NT2/D1 (cell line): ENCODE measurements around the gene CTU2.

ENCODE experiments used
- DNase-seq: peaks from one replicate; pipeline ENCODE4 v3.0.0-alpha.2; 2011; ENCODE audit warnings: low read depth, low spot score
- H3K27me3 ChIP-seq: 2 replicates; pipeline ENCODE4 v1.6.0; 2011; ENCODE audit warnings: mild to moderate bottlenecking; ENCODE audit not compliant: insufficient read length, insufficient read depth
- H3K36me3 ChIP-seq: 2 replicates; pipeline ENCODE4 v1.6.1; 2011; ENCODE audit warnings: mild to moderate bottlenecking, low read length, mixed read lengths; ENCODE audit not compliant: insufficient read depth, insufficient read length
- H3K4me1 ChIP-seq: 2 replicates; pipeline ENCODE4 v1.5.1; 2011; ENCODE audit not compliant: insufficient read depth, insufficient read length
- H3K4me3 ChIP-seq: 2 replicates; pipeline ENCODE4 v1.5.1; 2011; ENCODE audit warnings: low read depth; ENCODE audit not compliant: insufficient read length
- H3K9ac ChIP-seq: 2 replicates; pipeline ENCODE4 v1.6.0; 2011; ENCODE audit warnings: low read depth; ENCODE audit not compliant: insufficient read length
- H3K9me3 ChIP-seq: 2 replicates; pipeline ENCODE4 v1.5.1; 2011; ENCODE audit warnings: mild to moderate bottlenecking, low read length; ENCODE audit not compliant: insufficient read depth
- SUZ12 ChIP-seq: IDR thresholded peaks from 2 replicates; pipeline ENCODE4 v1.6.1; 2011; ENCODE audit not compliant: insufficient read length, insufficient read depth; ENCODE audit errors: extremely low read depth
- YY1 ChIP-seq: IDR thresholded peaks from 2 replicates; pipeline ENCODE4 v1.6.1; 2011; ENCODE audit not compliant: insufficient read length, insufficient read depth
- ZNF274 ChIP-seq: IDR thresholded peaks from 2 replicates; pipeline ENCODE4 v1.6.1; 2011; ENCODE audit warnings: mild to moderate bottlenecking, low read depth, low read length

Gene CTU2

DNA sequence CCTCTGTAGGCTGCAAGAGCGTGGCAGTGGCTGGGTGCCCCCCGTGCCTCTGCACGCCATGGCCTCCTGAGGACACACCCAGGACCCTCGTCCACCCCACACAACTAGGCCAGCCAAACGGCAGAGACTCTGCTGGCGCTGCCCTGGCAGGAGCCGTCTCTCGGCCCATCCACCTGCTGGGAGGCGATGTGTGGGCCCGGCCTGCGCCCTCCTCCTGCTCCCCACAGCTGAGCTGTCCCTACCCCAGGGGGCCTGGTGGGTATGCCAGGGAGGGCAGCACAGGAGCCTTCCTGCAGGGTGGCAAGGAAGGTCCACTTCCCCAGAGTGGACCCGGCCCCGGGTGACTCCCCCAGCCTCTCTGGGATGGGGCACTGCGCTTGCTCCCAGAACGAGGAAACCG, 7.1 kb upstream of the CTU2 start:
- no peak for TF ChIP-seq YY1
- TF ChIP-seq ZNF274, result no peak
- no peak for TF ChIP-seq SUZ12
- Histone ChIP-seq H3K9me3 (no peaks in the 10 kb centered on the region), H3K36me3 (peaks cover 78% of the 10 kb centered on the region), H3K27me3 (no peaks in the 10 kb centered on the region), H3K4me3 (no peak overlapping the region), H3K4me1 (peaks cover 11% of the 10 kb centered on the region), H3K9ac (no peak overlapping the region)
- DNase-seq, result no peak

- Histone ChIP-seq H3K9ac (no peak overlapping the region), H3K27me3 (peaks cover 5% of the 10 kb centered on the region), H3K9me3 (no peaks in the 10 kb centered on the region), H3K4me1 (peaks cover 16% of the 10 kb centered on the region), H3K4me3 (no peak overlapping the region), H3K36me3 (peaks cover 73% of the 10 kb centered on the region)
- TF ChIP-seq ZNF274 (no peak), YY1 (no peak), SUZ12 (no peak)
- no peak for DNase-seq
Observed at GRCh38 chr16:88700322-88700635, 6.0 kb upstream of the CTU2 start.

- no peak overlapping the region for H3K9ac ChIP-seq
- no peak for DNase-seq
Observed at GRCh38 chr16:88700636-88701482, 5.4 kb upstream of the CTU2 start.

GRCh38 chr16:88701581-88702370, 4.5 kb upstream of the CTU2 start:
- peaks cover 58% of the 10 kb centered on the region for H3K36me3 ChIP-seq
- DNase-seq, result no peak
- H3K9me3 ChIP-seq, result no peaks in the 10 kb centered on the region
- TF ChIP-seq ZNF274 (no peak), YY1 (no peak), SUZ12 (no peak)
- no peak overlapping the region for H3K4me3 ChIP-seq
- H3K4me1 ChIP-seq, result peaks cover 18% of the 10 kb centered on the region
- H3K9ac ChIP-seq, result no peak overlapping the region
- H3K27me3 ChIP-seq, result peaks cover 10% of the 10 kb centered on the region

More at GRCh38 chr16:88700636-88701482, 5.4 kb upstream of the CTU2 start:
- H3K27me3 ChIP-seq, result peaks cover 10% of the 10 kb centered on the region
- H3K36me3 ChIP-seq, result peaks cover 67% of the 10 kb centered on the region
- H3K4me3 ChIP-seq, result no peak overlapping the region
- no peaks in the 10 kb centered on the region for H3K9me3 ChIP-seq
- peaks cover 18% of the 10 kb centered on the region for H3K4me1 ChIP-seq
- TF ChIP-seq SUZ12, result no peak
- TF ChIP-seq ZNF274, result no peak
- no peak for TF ChIP-seq YY1

- Histone ChIP-seq H3K4me1 (peaks cover 18% of the 10 kb centered on the region), H3K4me3 (no peak overlapping the region), H3K27me3 (peaks cover 10% of the 10 kb centered on the region), H3K9me3 (no peaks in the 10 kb centered on the region), H3K36me3 (peaks cover 50% of the 10 kb centered on the region), H3K9ac (no peak overlapping the region)
- DNase-seq, result no peak
- no peak for TF ChIP-seq YY1
- no peak for TF ChIP-seq SUZ12
- no peak for TF ChIP-seq ZNF274
Observed at GRCh38 chr16:88702371-88703210, 3.7 kb upstream of the CTU2 start.

- H3K4me3 ChIP-seq, result no peak overlapping the region
- peaks cover 10% of the 10 kb centered on the region for H3K27me3 ChIP-seq
- DNase-seq, result no peak
- peaks cover 18% of the 10 kb centered on the region for H3K4me1 ChIP-seq
- peaks cover 46% of the 10 kb centered on the region for H3K36me3 ChIP-seq
- H3K9me3 ChIP-seq, result no peaks in the 10 kb centered on the region
- TF ChIP-seq ZNF274, result no peak
- peak overlapping the region; percentile 66 for H3K9ac ChIP-seq
Observed at GRCh38 chr16:88703486-88704309, 2.6 kb upstream of the CTU2 start.

DNA sequence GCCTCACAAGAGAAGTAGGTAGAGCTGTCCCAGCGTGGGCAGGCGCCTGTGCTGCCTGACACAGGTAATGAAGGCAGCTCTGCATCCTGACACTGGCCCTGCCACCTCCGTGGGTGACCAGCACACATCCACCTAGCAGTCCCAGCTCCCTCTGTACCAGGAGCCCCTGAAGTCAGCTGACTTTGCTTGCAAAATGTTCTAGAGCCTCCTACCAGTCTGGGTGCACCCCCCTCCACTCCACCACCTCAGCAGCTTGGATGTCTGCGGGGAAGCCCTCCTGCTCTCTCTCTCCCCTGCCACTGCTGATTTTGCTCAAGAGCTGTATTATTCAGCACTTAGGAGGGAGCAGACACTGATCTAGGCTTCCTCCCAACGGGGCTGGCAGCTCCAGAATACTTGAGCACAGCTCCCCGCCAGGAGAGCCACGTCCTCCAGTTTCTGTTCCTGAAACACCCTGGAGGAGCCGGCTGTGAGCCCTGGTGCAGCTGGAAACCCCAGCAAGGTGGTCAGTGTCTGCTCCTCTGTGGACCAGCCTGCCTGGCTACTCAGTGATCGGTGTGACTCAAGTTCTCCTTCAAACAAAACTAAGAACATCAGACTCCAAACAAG, 1.1 kb upstream of the CTU2 start:
- peaks cover 10% of the 10 kb centered on the region for H3K27me3 ChIP-seq
- H3K4me3 ChIP-seq, result peak overlapping the region; percentile 87
- peaks cover 46% of the 10 kb centered on the region for H3K36me3 ChIP-seq
- peaks cover 18% of the 10 kb centered on the region for H3K4me1 ChIP-seq
- TF ChIP-seq ZNF274 (no peak), YY1 (no peak)
- no peaks in the 10 kb centered on the region for H3K9me3 ChIP-seq
- peak overlapping the region; percentile 81 for H3K9ac ChIP-seq
- no peak for DNase-seq
